ENCODE results near the gene NHSL2.

GRCh38 chrX:71911731-71912050 is 1.0 kb downstream of the NHSL2 start:
- no peak for TF ChIP-seq CTCF (IDR thresholded peaks at IDR 0.05; ENCODE audit: low read depth, low read length)
- TF ChIP-seq EZH2phosphoT487 (IDR thresholded peaks at IDR 0.05; ENCODE audit: low read depth): no peak
